Endothelial cell of umbilical vein (primary cell): ENCODE data around the gene HIVEP3. TPM values are rescaled to one million over a fixed set of nuclear protein-coding genes. Genes with fewer than 3 reads are reported as not detected.

Experiments
- BruUV-seq: library from RNA; stranded (reverse); fragments of 400-500 nt; replicated peaks from 2 replicates; lab custom pipeline; 2021; lab: Mats Ljungman, UMichigan
- CTCF ChIA-PET: fragments of 300-600, 350-600 bp; sonication (Branson Sonifier 250); formaldehyde crosslinking; loops from one replicate; lab custom pipeline; 2021; ENCODE audit warnings: antibody characterized with exemption, inconsistent platforms; lab: Charles Lee
- POLR2A ChIA-PET: fragments of 300-600, 350-600 bp; sonication (Branson Sonifier 250); formaldehyde crosslinking; loops from one replicate; lab custom pipeline; 2021; ENCODE audit warnings: antibody characterized with exemption, inconsistent platforms; lab: Charles Lee
- DNase-seq: peaks from one replicate; pipeline ENCODE4 v3.0.0-alpha.2; 2011; ENCODE audit warnings: low read depth, low spot score
- FAIRE-seq: peaks from 2 replicates; lab custom pipeline; 2011; peaks lifted over from hg19 to GRCh38; lab: Jason Lieb, UNC
- H2AFZ ChIP-seq: 2 replicates; pipeline ENCODE4 v1.6.0; 2012; ENCODE audit warnings: low read depth, low read length, control low read depth, inconsistent platforms
- H3K27ac ChIP-seq: 2 replicates; pipeline ENCODE4 v1.5.1; 2011; ENCODE audit warnings: low read depth, mild to moderate bottlenecking, control low read depth, low read length, moderate library complexity; ENCODE audit not compliant: insufficient read depth
- H3K27me3 ChIP-seq, 2 experiments: 2 replicates each; pipeline versions ENCODE4 v1.6.0 to v1.6.1; 2011; ENCODE audit warnings: low read length in 2 of 2, mixed read lengths in 1 of 2; ENCODE audit not compliant: control insufficient read depth in 2 of 2, insufficient read depth in 2 of 2
- H3K36me3 ChIP-seq, 2 experiments: 2 replicates in 1 of 2; 3 replicates in 1 of 2; pipeline ENCODE4 v1.5.1; 2011; ENCODE audit warnings: low read length in 2 of 2, mild to moderate bottlenecking in 1 of 2, moderate library complexity in 1 of 2; ENCODE audit not compliant: control insufficient read depth in 2 of 2, insufficient read depth in 2 of 2; ENCODE audit errors: extremely low read depth in 1 of 2
- H3K4me1 ChIP-seq: 3 replicates; pipeline ENCODE4 v1.5.1; 2011; ENCODE audit warnings: mild to moderate bottlenecking, low read length; ENCODE audit not compliant: control insufficient read depth, insufficient read depth; ENCODE audit errors: extremely low read depth
- H3K4me2 ChIP-seq: 2 replicates; pipeline ENCODE4 v1.6.1; 2011; ENCODE audit warnings: low read length, control low read depth, mixed read lengths; ENCODE audit not compliant: insufficient read depth
- H3K4me3 ChIP-seq, 3 experiments: fragments of 200-600 bp in 1 of 3; sonication (generic), shearing (Covaris generic) in 1 of 3; replicated peaks in 1 of 3; 2 replicates each; pipeline ENCODE4 v1.5.1; 2011 to 2016; ENCODE audit warnings: control low read depth in 3 of 3, low read length in 3 of 3, mild to moderate bottlenecking in 2 of 3, inconsistent platforms in 1 of 3, low read depth in 1 of 3, moderate library complexity in 1 of 3; ENCODE audit not compliant: insufficient read depth in 1 of 3
- H3K79me2 ChIP-seq: 2 replicates; pipeline ENCODE4 v1.6.0; 2012; ENCODE audit warnings: low read length, inconsistent platforms; ENCODE audit not compliant: control insufficient read depth, insufficient read depth
- H3K9ac ChIP-seq: replicated peaks from 2 replicates; pipeline ENCODE3; 2011; ENCODE audit warnings: low read length, control low read depth; ENCODE audit not compliant: insufficient read depth; ENCODE audit errors: extremely low read depth
- H3K9me1 ChIP-seq: replicated peaks from 3 replicates; pipeline ENCODE4 v1.6.0; 2011; ENCODE audit warnings: mild to moderate bottlenecking, low read length; ENCODE audit not compliant: control insufficient read depth, insufficient read depth; ENCODE audit errors: extremely low read depth
- H3K9me3 ChIP-seq: replicated peaks from 2 replicates; pipeline ENCODE4 v1.5.1; 2012; ENCODE audit warnings: low read length, inconsistent platforms; ENCODE audit not compliant: control insufficient read depth, insufficient read depth
- H4K20me1 ChIP-seq: replicated peaks from 2 replicates; pipeline ENCODE3; 2011; ENCODE audit warnings: mild to moderate bottlenecking, low read length; ENCODE audit not compliant: control insufficient read depth, insufficient read depth; ENCODE audit errors: extremely low read depth
- CTCF ChIP-seq, 2 donors: IDR thresholded peaks; 1 replicate in 1 of 2; 2 replicates in 1 of 2; pipeline ENCODE4 v1.5.1; 2011; ENCODE audit warnings: low read length in 2 of 2, mild to moderate bottlenecking in 2 of 2, moderate library complexity in 2 of 2, control low read depth in 1 of 2, inconsistent platforms in 1 of 2, low read depth in 1 of 2; ENCODE audit not compliant: insufficient read depth in 1 of 2; ENCODE audit errors: extremely low read depth in 1 of 2
- EZH2 ChIP-seq: IDR thresholded peaks from 2 replicates; pipeline ENCODE4 v1.6.1; 2012; ENCODE audit warnings: borderline replicate concordance, low read depth, mild to moderate bottlenecking, moderate library complexity, low read length, inconsistent platforms; ENCODE audit not compliant: severe bottlenecking
- FOS ChIP-seq: IDR thresholded peaks from 2 replicates; pipeline ENCODE4 v1.6.1; 2011; ENCODE audit warnings: mild to moderate bottlenecking, low read length, moderate library complexity, borderline replicate concordance; ENCODE audit not compliant: insufficient read depth
- GATA2 ChIP-seq: IDR thresholded peaks from 2 replicates; pipeline ENCODE4 v1.7.0; 2011; ENCODE audit warnings: low read depth, mild to moderate bottlenecking, moderate library complexity, mixed read lengths, low read length; ENCODE audit not compliant: insufficient read length, insufficient read depth
- JUN ChIP-seq: IDR thresholded peaks from 2 replicates; pipeline ENCODE4 v1.6.1; 2011; ENCODE audit warnings: borderline replicate concordance, low read depth; ENCODE audit not compliant: insufficient read length, insufficient read depth
- MAX ChIP-seq: IDR thresholded peaks from 2 replicates; pipeline ENCODE4 v1.6.1; 2011; ENCODE audit not compliant: insufficient read depth, insufficient read length
- MYC ChIP-seq: IDR thresholded peaks from one replicate; pipeline ENCODE4 v1.6.1; 2011; ENCODE audit warnings: mild to moderate bottlenecking, low read depth, low read length
- POLR2A ChIP-seq: IDR thresholded peaks from 2 replicates; pipeline ENCODE4 v1.6.1; 2012; ENCODE audit warnings: low read depth, mild to moderate bottlenecking, control low read depth, low read length
- POLR2AphosphoS5 ChIP-seq: IDR thresholded peaks from 2 replicates; pipeline ENCODE4 v1.6.1; 2012; ENCODE audit warnings: low read depth, mild to moderate bottlenecking, control low read depth, low read length, moderate library complexity; ENCODE audit not compliant: insufficient read depth
- dilution Hi-C: fragments of 300-500 bp; cut with MboI; formaldehyde crosslinking; loops from one replicate; pipeline ENCODE4 v1.15.0; 2019; ENCODE audit warnings: low sequenced_read_pairs; ENCODE audit not compliant: extremely low pct_ligation_motif_present
- intact Hi-C: fragments of 100-400 bp; cut with micrococcal nuclease; formaldehyde crosslinking; loops from one replicate; pipeline ENCODE4 v1.10.0; 2022
- polyA plus RNA-seq, 4 experiments: library from polyadenylated mRNA; depleted of rRNA in 3 of 4; stranded (reverse) in 3 of 4; unstranded in 1 of 4; fragments of >200 nt; gene quantifications; 2 replicates each; pipeline versions ENCODE4 v1.2.1 to v1.2.3, GENCODE V29; 2011 to 2012; ENCODE audit warnings: missing spikeins in 1 of 4
- total RNA-seq: library from RNA; stranded (reverse); gene quantifications from 2 replicates; pipeline ENCODE4 v1.2.3, GENCODE V29; 2021

Gene HIVEP3
- total and polyA plus RNA-seq, 2 donors (not counting 3 experiments of a cell fraction or from before 2014, with no cell fraction given): 3.4 to 4.0 TPM

GRCh38 chr1:41715441-41716095, 203.2 kb downstream of the HIVEP3 start:
- BruUV-seq: no TSS peak
- TF ChIP-seq MAX (no peak), POLR2AphosphoS5 (no peak), CTCF (IDR thresholded peaks at IDR 0.05; ENCODE audit: extremely low read depth in 1 of 2, insufficient read depth in 1 of 2, low read depth in 1 of 2, low read length in 2 of 2) (no peak), EZH2 (no peak), POLR2A (no peak), JUN (no peak), GATA2 (no peak), FOS (no peak), MYC (no peak)
- Histone ChIP-seq H3K36me3 (no peaks in the 10 kb centered on the region), H3K4me2 (no peak overlapping the region), H3K4me3 (no peak overlapping the region), H4K20me1 (no peaks in the 10 kb centered on the region), H3K4me1 (peaks cover 21% of the 10 kb centered on the region), H3K9me3 (no peaks in the 10 kb centered on the region), H3K79me2 (no peaks in the 10 kb centered on the region), H3K9me1 (no peaks in the 10 kb centered on the region), H3K9ac (no peak overlapping the region), H2AFZ (no peak overlapping the region), H3K27ac (no peak overlapping the region), H3K27me3 (no peaks in the 10 kb centered on the region)
- intact Hi-C loops: no loop called here
- ChIA-PET CTCF (no interaction called here), POLR2A (no interaction called here)
- no peak for DNase-seq
- no peak for FAIRE-seq
- dilution Hi-C loops: no loop called here
